K562 (cell line): ENCODE results near the gene ERGIC1. TPM values are rescaled to one million over a fixed set of nuclear protein-coding genes. Genes with fewer than 3 reads are reported as not detected.

Source experiments
- ATAC-seq: fragments of 200-7000 bp; cut with Tn5 transposase; 3 replicates; pipeline ENCODE4 v1.9.1; 2020; ENCODE audit warnings: moderate library complexity
- BruUV-seq: library from RNA; stranded (reverse); fragments of 400-500 nt; replicated peaks from 2 replicates; lab custom pipeline; 2021; lab: Mats Ljungman, UMichigan
- CTCF ChIA-PET: fragments of 300-600 bp; formaldehyde crosslinking; extraction: SDS; loops from one replicate; lab custom pipeline; 2021; ENCODE audit warnings: low intra/inter-chr PET ratio; lab: Yijun Ruan, JAX
- POLR2A ChIA-PET: fragments of 300-600, 350-650 bp; sonication (Branson Sonifier 250); formaldehyde crosslinking; extraction: SDS; loops from one replicate; lab custom pipeline; 2021; ENCODE audit warnings: antibody characterized with exemption, inconsistent platforms; lab: Yijun Ruan, JAX
- DNase-seq, 4 experiments: peaks; one replicate each; pipeline versions ENCODE4 v3.0.0 to v3.0.0-alpha.2; 2011 to 2018; ENCODE audit warnings: low spot score in 3 of 4, mixed read lengths in 3 of 4; ENCODE audit errors: extremely low read depth in 1 of 4
- FAIRE-seq: peaks from 2 replicates; lab custom pipeline; 2011; peaks lifted over from hg19 to GRCh38; lab: Jason Lieb, UNC
- H2AFZ ChIP-seq: 2 replicates; pipeline ENCODE4 v1.6.0; 2011; ENCODE audit warnings: low read depth, low read length, control low read depth, inconsistent platforms
- H3K27ac ChIP-seq: fragments of 200-600 bp; 3 replicates; pipeline ENCODE4 v1.8.0; 2011; ENCODE audit warnings: low read depth, mild to moderate bottlenecking, control low read depth, inconsistent platforms, low read length, moderate library complexity, mixed read lengths; ENCODE audit errors: extremely low read depth
- H3K27me3 ChIP-seq, 2 experiments: fragments of 300-600 bp in 1 of 2; 2 replicates in 1 of 2; 3 replicates in 1 of 2; pipeline versions ENCODE4 v1.6.0 to v1.8.0; 2011; ENCODE audit warnings: inconsistent platforms in 2 of 2, low read length in 2 of 2, mild to moderate bottlenecking in 1 of 2, mixed read lengths in 1 of 2, moderate library complexity in 1 of 2; ENCODE audit not compliant: control insufficient read depth in 2 of 2, insufficient read depth in 2 of 2
- H3K36me3 ChIP-seq: fragments of 300-600 bp; 3 replicates; pipeline ENCODE4 v1.8.0; 2011; ENCODE audit warnings: mild to moderate bottlenecking, low read length, inconsistent platforms; ENCODE audit not compliant: control insufficient read depth, insufficient read depth
- H3K4me1 ChIP-seq, 2 experiments: fragments of 200-600 bp in 1 of 2; replicated peaks in 1 of 2; 2 replicates in 1 of 2; 3 replicates in 1 of 2; pipeline versions ENCODE4 v1.5.1 to v1.8.0; 2011; ENCODE audit warnings: inconsistent platforms in 2 of 2, low read length in 2 of 2, mild to moderate bottlenecking in 1 of 2, mixed read lengths in 1 of 2, moderate library complexity in 1 of 2; ENCODE audit not compliant: control insufficient read depth in 2 of 2, insufficient read depth in 2 of 2
- H3K4me2 ChIP-seq: 2 replicates; pipeline ENCODE4 v1.6.1; 2011; ENCODE audit warnings: low read length, control low read depth, inconsistent platforms, mixed read lengths; ENCODE audit not compliant: insufficient read depth
- H3K4me3 ChIP-seq: fragments of 200-600 bp; sonication (generic), shearing (Covaris generic); 2 replicates; pipeline ENCODE4 v1.5.1; 2016; ENCODE audit warnings: control low read depth, inconsistent platforms
- H3K79me2 ChIP-seq: fragments of 200-600 bp; 3 replicates; pipeline ENCODE4 v1.8.0; 2011; ENCODE audit warnings: low read length, inconsistent platforms; ENCODE audit not compliant: control insufficient read depth, insufficient read depth
- H3K9ac ChIP-seq, 2 experiments: 2 replicates each; pipeline versions ENCODE4 v1.6.0 to v1.6.1; 2011; ENCODE audit warnings: low read depth in 2 of 2, low read length in 2 of 2, control low read depth in 1 of 2, inconsistent platforms in 1 of 2, mild to moderate bottlenecking in 1 of 2, mixed read lengths in 1 of 2; ENCODE audit not compliant: insufficient read depth in 1 of 2
- H3K9me1 ChIP-seq: one replicate; pipeline ENCODE4 v1.6.0; 2011; ENCODE audit warnings: inconsistent platforms, mild to moderate bottlenecking, low read length, moderate library complexity; ENCODE audit not compliant: control insufficient read depth, insufficient read depth
- H3K9me3 ChIP-seq: replicated peaks from 2 replicates; pipeline ENCODE4 v1.5.1; 2011; ENCODE audit warnings: low read depth, low read length, inconsistent platforms; ENCODE audit not compliant: control insufficient read depth, insufficient read depth
- H4K20me1 ChIP-seq: replicated peaks from 2 replicates; pipeline ENCODE4 v1.6.1; 2011; ENCODE audit warnings: low read length, inconsistent platforms, mixed read lengths; ENCODE audit not compliant: control insufficient read depth, insufficient read depth
- E2F4 ChIP-seq: sonication (generic); formaldehyde crosslinking; IDR thresholded peaks from 2 replicates; pipeline ENCODE4 v1.8.0; 2022; ENCODE audit warnings: mild to moderate bottlenecking, low read depth, missing genetic modification reagents
- SPI1 ChIP-seq: IDR thresholded peaks from 2 replicates; pipeline ENCODE4 v1.6.1; 2011; ENCODE audit warnings: low read depth, low read length, control low read depth, borderline replicate concordance
- XRCC5 ChIP-seq: fragments of 200-400 bp; formaldehyde crosslinking; IDR thresholded peaks from 2 replicates; pipeline ENCODE4 v1.6.1; 2017; ENCODE audit warnings: low read depth, mild to moderate bottlenecking, low read length
- ZNF507 ChIP-seq: conservative IDR thresholded peaks from 2 replicates; pipeline ENCODE4 v1.6.1; 2017; ENCODE audit warnings: missing genetic modification characterization, missing compliant biosample characterization
- WGBS: fragments of 100-300 bp; shearing (Covaris generic); methylation state at CpG from one replicate; pipeline ENCODE4 v1.1.6; 2016; ENCODE audit warnings: low coverage, mixed read lengths; ENCODE audit not compliant: insufficient coverage; ENCODE audit errors: missing lambda C conversion rate; 5-methylcytosine and 5-hydroxymethylcytosine counted together
- in situ Hi-C: fragments of 300-500 bp; cut with MboI; formaldehyde crosslinking; loops from 4 replicates; pipeline ENCODE4 v1.15.0; 2018; ENCODE audit warnings: inconsistent platforms, mixed read lengths
- intact Hi-C: fragments of 100-400 bp; cut with micrococcal nuclease; formaldehyde crosslinking; loops from 2 replicates; pipeline ENCODE4 v1.14.2; 2022
- polyA plus RNA-seq, 8 experiments: library from polyadenylated mRNA; depleted of rRNA in 4 of 8; stranded (reverse) in 5 of 8; unstranded in 3 of 8; fragments of >200 nt; fragmentation: Nextera tagmentation in 2 of 8; fragmentation: Illumina TruSeq in 1 of 8; extraction: Ambion mirVana in 2 of 8; extraction: Trizol in 1 of 8; gene quantifications; 2 replicates each; pipeline versions ENCODE4 v1.2.1 to v1.2.3, GENCODE V29; 2011 to 2014; ENCODE audit warnings: inconsistent platforms in 1 of 8, missing spikeins in 1 of 8
- total RNA-seq, 7 experiments: library from RNA; depleted of rRNA in 6 of 7; stranded (reverse); fragments of >200 nt in 6 of 7; fragmentation: Illumina TruSeq in 2 of 7; extraction: Trizol in 2 of 7; gene quantifications; 2 replicates each; pipeline versions ENCODE4 v1.2.1 to v1.2.3, GENCODE V29; 2011 to 2021; ENCODE audit warnings: low replicate concordance in 1 of 7

ERGIC1 gene
- total and polyA plus RNA-seq, 9 of the 15 experiments (the other 6 are each of a cell fraction or from before 2014, with no cell fraction given): 5.5 to 68.4 (median 36.4) TPM

- DNase-seq (no peak), FAIRE-seq (no peak), ATAC-seq (no peak)
- 0 out of 4 replicates have a peak overlapping the region, but pooled peaks of 1 of the 2 experiments have one; percentile 30 for H3K9ac ChIP-seq
- 80% methylated on average over 13 of the region's 13 CpGs for WGBS
- H3K4me1 ChIP-seq: peaks cover 40 to 43% of the 10 kb centered on the region in 2 experiments
- H4K20me1 ChIP-seq: no peaks in the 10 kb centered on the region
- H3K9me3 ChIP-seq: no peaks in the 10 kb centered on the region
- H3K27ac ChIP-seq: 0 out of 3 replicates have a peak overlapping the region, but pooled peaks have one; percentile 44
- no peaks in the 10 kb centered on the region for H3K27me3 ChIP-seq
- H3K4me3 ChIP-seq: no peak overlapping the region
- H3K36me3 ChIP-seq: no peaks in the 10 kb centered on the region
- no TSS peak for BruUV-seq
- peak overlapping the region; percentile 87 for H2AFZ ChIP-seq
- ChIA-PET POLR2A (interaction anchor here (0.9 to 1.8 kb wide), 3 partner anchors 17 to 22 kb away, joined by 3 to 13 read pairs (median 4); partner anchors contain the start of gene DUSP1), CTCF (no interaction called here)
- H3K9me1 ChIP-seq: no peaks in the 10 kb centered on the region
- intact Hi-C loops: no loop called here
- in situ Hi-C loops: no loop called here
- no peak for TF ChIP-seq XRCC5
- TF ChIP-seq E2F4: no peak
- 0 out of 2 replicates have a peak, but pooled peaks have one; percentile 45 for TF ChIP-seq SPI1
- no peak for TF ChIP-seq ZNF507 (tag)
- H3K4me2 ChIP-seq: no peak overlapping the region
- H3K79me2 ChIP-seq: no peaks in the 10 kb centered on the region
These were observed 41.1 kb upstream of the ERGIC1 start for GRCh38 chr5:172792701-172793570.
